Type B pancreatic cell (in vitro differentiated cells): ENCODE data around the gene SLC25A43. TPM values are rescaled to one million over a fixed set of nuclear protein-coding genes. Genes with fewer than 3 reads are reported as not detected.

Source experiments
- DNase-seq: peaks from one replicate; pipeline ENCODE4 v3.0.0; 2021; ENCODE audit warnings: mixed read lengths; ENCODE audit not compliant: unreplicated experiment; ENCODE audit errors: extremely low spot score
- H3K27ac Mint-ChIP-seq: 2 replicates; pipeline ENCODE4 v1.8.0; 2021; ENCODE audit warnings: mild to moderate bottlenecking, mixed read lengths
- H3K27me3 Mint-ChIP-seq: 2 replicates; pipeline ENCODE4 v1.8.0; 2021; ENCODE audit warnings: mixed read lengths
- H3K36me3 Mint-ChIP-seq: 2 replicates; pipeline ENCODE4 v1.8.0; 2021; ENCODE audit warnings: mixed read lengths
- H3K4me1 Mint-ChIP-seq: one replicate; pipeline ENCODE4 v1.8.0; 2021; ENCODE audit warnings: mixed read lengths; ENCODE audit not compliant: unreplicated experiment
- H3K4me3 Mint-ChIP-seq: 2 replicates; pipeline ENCODE4 v1.8.0; 2021; ENCODE audit warnings: mild to moderate bottlenecking, mixed read lengths
- H3K9me3 Mint-ChIP-seq: 2 replicates; pipeline ENCODE4 v1.8.0; 2021; ENCODE audit warnings: mixed read lengths
- total RNA-seq: library from RNA; stranded (reverse); gene quantifications from 2 replicates; pipeline ENCODE4 v1.2.1, GENCODE V29; 2021; ENCODE audit warnings: low replicate concordance
- TF ChIP-seq, protein P1 (sequence below): fragments of 200-600 bp; sonication (generic); conservative IDR thresholded peaks from 2 replicates; pipeline ENCODE4 v1.5.0; 2021; ENCODE audit warnings: antibody characterized with exemption, mild to moderate bottlenecking

SLC25A43 gene
- total RNA-seq, 1 donor from 2014 or later: 7.4 TPM

DNA sequence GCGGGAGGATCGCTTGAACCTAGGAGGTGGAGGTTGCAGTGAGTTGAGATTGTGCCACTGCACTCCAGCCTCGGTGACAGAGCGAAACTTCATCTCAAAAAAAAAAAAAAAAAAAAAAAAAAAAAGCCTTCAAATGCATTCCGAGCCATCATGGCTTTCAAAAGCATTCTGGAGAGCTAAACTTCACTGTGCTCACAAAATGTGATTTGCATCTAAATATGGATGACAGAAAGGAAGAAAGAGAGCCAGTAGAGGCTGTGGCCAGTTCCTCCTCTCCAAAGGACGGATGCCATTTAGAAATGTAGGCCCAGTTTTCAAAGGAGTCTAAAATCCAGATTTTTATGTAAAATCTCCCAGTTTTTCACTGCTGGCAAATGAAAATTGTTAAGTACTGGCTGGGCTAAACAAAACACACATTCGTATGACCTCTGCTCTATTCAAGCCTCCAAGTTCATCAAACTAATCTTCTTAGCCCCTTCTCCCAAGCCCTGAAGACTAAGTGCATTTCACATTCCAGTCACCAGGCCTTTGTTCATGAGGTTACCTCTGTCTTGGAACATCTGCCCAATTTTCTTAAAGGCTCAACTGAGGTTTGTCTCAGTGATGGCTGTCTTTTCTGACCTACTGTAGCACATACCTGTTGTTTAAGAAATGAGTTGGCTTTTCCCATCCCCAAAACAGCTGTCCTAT, 22.0 kb downstream of the SLC25A43 start:
- TF ChIP-seq, protein P1, sequence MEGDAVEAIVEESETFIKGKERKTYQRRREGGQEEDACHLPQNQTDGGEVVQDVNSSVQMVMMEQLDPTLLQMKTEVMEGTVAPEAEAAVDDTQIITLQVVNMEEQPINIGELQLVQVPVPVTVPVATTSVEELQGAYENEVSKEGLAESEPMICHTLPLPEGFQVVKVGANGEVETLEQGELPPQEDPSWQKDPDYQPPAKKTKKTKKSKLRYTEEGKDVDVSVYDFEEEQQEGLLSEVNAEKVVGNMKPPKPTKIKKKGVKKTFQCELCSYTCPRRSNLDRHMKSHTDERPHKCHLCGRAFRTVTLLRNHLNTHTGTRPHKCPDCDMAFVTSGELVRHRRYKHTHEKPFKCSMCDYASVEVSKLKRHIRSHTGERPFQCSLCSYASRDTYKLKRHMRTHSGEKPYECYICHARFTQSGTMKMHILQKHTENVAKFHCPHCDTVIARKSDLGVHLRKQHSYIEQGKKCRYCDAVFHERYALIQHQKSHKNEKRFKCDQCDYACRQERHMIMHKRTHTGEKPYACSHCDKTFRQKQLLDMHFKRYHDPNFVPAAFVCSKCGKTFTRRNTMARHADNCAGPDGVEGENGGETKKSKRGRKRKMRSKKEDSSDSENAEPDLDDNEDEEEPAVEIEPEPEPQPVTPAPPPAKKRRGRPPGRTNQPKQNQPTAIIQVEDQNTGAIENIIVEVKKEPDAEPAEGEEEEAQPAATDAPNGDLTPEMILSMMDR: no peak
- Mint-ChIP-seq H3K4me1 (no peaks in the 10 kb centered on the region), H3K36me3 (peaks cover 5% of the 10 kb centered on the region), H3K27me3 (no peaks in the 10 kb centered on the region), H3K4me3 (no peak overlapping the region), H3K27ac (no peak overlapping the region), H3K9me3 (no peaks in the 10 kb centered on the region)
- DNase-seq: no peak

DNA sequence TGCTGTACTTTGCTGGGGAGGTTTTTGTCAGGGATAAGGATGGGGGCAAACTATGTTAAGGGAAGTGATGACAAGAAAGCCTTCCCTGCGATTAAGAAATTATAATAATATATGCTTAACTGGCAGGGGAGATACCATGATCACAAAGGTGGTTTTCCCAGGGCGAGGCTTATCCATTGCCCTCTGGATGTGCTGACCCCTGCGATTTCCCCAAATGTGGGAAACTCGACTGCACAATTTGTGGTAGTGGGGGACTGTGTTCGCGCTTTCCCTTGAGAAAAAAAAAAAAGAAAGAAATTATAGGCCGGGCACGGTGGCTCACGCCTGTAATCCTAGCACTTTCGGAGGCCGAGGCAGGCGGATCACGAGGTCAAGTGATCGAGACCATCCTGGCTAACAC, 24.5 kb downstream of the SLC25A43 start:
- Mint-ChIP-seq H3K9me3 (no peaks in the 10 kb centered on the region), H3K36me3 (peaks cover 8% of the 10 kb centered on the region), H3K4me1 (no peaks in the 10 kb centered on the region), H3K27ac (no peak overlapping the region), H3K27me3 (no peaks in the 10 kb centered on the region), H3K4me3 (no peak overlapping the region)
- no peak for DNase-seq
- TF ChIP-seq, protein P1: no peak

DNA sequence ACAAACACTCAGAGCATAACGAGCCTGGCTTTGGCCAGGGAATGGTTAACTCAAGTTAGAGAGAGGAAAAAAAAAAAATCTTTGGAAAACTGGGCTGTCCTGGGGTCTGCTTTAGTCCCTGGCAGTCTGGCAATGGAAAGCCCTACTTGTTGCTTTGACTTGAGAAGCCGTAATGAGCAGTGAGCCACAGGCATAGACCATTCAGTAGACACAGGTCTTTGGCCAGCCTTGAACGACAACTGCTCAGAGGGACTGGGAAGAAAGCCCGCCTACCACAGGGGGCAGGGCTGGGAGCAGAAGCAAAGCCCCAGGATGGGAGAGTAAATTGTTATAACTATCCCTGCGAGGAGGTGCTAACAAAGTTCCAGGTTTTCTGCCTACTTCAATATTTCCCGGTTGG, 25.9 kb downstream of the SLC25A43 start:
- Mint-ChIP-seq H3K4me3 (no peak overlapping the region), H3K27me3 (no peaks in the 10 kb centered on the region), H3K9me3 (no peaks in the 10 kb centered on the region), H3K27ac (no peak overlapping the region), H3K4me1 (no peaks in the 10 kb centered on the region), H3K36me3 (peaks cover 3% of the 10 kb centered on the region)
- no peak for DNase-seq
- TF ChIP-seq, protein P1: no peak

DNA sequence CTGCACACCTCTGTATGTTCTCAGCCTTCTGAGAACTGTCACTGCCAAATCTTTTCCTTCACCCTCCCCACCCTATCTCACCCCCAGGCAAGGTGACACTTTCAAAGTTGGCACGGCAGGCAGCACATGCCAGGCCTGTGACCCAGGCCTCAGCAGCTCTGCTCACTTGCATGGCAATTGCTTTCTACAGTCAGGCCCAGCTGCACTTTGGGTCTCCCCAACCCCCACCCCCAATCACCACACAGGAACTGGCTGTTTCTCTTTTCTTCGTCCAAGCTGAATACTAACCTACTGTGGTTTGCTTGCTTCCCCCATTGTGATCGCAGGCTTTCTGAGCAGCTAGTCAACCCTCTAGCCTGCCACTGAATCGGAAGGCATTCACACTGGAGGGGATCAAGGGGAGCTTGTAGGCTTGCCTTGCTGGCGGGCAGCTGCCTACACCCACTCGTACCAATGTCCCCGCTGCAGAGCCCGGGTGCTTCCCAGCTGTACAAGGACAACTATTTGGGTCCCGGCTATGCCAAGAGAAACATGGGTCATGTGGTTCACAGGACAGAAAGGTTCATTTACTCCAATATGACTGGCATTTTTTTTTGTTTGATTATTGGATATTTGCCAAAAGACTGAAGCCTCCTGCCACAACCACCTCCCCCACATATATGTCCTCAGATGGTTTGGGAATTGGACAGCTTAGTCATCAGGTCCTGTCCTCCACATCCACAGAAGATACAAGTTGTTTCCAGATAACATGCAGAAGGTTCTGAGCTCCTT, 28.1 kb downstream of the SLC25A43 start:
- H3K36me3 Mint-ChIP-seq: peaks cover 3% of the 10 kb centered on the region
- no peak overlapping the region for H3K4me3 Mint-ChIP-seq
- TF ChIP-seq, protein P1: no peak
- H3K27me3 Mint-ChIP-seq: no peaks in the 10 kb centered on the region
- H3K4me1 Mint-ChIP-seq: no peaks in the 10 kb centered on the region
- no peak for DNase-seq
- no peak overlapping the region for H3K27ac Mint-ChIP-seq
- no peaks in the 10 kb centered on the region for H3K9me3 Mint-ChIP-seq

DNA sequence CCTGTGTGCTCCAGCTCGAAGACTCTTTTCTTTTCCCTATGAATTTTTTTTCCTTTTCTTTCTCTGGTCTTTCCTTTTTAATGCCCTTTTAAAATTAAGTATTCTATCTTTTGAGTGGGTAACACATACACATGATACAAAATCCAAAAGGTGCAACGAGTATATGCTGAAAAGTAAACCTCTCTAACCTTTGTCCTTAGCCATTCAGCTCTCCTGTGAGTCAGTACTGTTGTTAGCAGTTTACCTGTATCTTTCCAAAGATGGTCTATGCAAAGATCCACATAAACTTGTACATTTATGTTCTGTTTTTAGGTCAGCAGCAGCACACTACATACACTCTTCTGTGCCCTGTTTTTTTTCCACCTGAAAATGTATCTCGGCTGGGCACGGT, 28.7 kb downstream of the SLC25A43 start:
- no peaks in the 10 kb centered on the region for H3K27me3 Mint-ChIP-seq
- H3K4me3 Mint-ChIP-seq: no peak overlapping the region
- no peaks in the 10 kb centered on the region for H3K4me1 Mint-ChIP-seq
- peaks cover 3% of the 10 kb centered on the region for H3K36me3 Mint-ChIP-seq
- H3K27ac Mint-ChIP-seq: no peak overlapping the region
- no peak for DNase-seq
- TF ChIP-seq, protein P1: no peak
- H3K9me3 Mint-ChIP-seq: no peaks in the 10 kb centered on the region
